ENCODE measurements around the gene CD44.

The CD44 gene

DNA sequence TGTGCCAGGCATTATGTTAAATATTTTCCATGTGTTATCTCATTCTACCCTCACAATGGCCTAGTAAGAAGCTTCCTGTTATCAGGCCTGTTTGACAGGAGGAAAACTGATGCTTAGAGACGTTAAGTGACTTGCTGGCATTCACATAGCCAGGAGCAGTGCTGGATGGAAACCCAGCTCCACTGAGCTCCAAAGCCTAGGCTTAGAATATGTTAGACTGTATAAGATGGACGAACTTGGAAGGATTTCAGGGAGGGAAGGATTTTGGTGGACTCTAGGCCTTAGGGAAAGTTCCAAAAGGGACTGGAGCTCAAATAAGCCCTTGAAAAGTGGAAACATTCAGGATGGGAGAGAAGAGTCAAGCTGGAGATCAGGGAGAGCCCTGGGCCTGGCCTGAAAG is 2.1 kb downstream of the CD44 start:
- no peak for DNase-seq

DNA sequence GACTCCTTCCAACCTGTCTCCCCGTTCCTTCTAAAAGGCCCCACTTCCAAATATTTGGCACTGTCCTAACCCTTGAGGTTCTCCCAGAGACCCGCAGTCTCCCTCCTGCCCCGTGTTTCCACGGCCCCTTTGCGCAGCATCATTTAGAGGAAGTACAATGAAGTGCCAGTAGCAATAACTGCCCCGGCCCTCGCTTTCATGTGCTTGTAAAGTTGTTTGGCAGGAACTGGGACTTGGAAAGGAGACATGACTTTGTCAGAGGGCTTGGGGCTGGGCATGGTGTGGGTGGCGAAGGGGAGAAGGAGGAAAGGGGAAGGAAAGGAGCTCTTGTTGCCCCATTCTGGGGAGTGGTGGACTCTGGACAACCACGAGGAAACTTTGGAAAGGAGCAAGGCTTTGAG is 2.6 kb downstream of the CD44 start:
- no peak for DNase-seq

DNA sequence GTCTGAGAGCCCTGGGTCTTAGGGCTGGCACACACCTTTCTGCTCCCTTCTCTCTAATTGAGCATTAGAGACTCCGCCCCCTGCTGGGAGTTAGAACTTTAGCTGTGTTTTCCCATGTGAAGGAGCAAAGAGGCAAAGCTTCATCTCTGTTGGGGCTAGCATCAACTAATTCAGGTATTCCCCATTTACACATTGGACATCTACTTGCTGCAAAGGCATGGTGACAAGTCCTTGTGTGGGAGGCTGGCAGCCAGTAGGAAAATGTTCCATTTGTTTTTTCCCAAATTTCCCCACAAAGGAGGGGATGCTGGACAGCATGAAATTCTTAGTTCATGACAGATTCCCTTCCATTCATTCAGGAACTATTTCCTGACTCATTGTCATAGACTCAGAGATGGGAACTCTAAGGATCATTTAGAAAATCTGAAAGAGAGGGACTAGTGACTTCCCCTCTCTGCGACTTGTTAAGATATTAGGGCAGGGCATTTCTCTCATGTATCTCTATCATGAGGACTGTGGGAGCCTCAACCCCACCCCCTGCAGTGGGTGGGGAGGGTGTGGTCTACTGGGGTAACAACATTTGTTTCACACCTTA is 3.6 kb downstream of the CD44 start:
- DNase-seq, result no peak

DNA sequence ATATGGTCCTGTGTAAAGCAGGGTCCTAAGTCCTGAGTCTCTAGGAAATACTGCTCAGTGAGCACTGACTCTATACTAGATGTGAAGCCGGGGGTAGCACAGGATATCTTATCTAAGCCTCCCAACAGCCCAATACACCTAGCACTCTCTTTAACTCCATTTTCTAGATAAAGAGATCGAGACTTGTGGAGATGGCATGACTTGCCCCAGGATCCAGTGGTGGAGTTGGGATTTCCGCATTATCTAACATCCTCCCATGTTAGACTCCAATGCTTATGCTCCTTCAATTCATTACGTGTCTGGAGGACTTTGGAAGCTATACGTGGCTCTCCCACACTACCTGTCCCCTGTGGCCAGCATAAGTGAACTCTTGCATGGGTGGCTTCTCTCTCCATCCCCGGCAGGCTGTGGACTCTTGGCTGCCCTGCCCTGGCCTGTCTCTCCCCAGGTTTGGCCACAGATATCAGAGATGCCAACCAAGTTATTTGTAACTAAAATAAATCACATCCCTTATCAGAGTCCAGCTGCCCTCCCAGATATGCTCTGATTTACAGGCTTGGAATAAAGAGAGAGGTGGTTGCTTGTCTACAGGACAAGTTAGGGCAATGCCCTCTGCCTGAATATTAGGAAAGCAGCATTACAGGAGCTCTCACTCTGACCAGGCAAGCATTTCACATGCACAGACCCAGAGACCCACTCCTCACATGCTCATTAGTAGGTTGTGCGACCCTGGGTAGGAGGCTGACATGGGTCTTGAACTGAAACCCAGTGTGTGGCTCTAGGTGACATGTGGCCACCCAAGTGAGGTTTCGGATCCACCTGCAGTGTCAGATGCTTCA is 4.5 kb downstream of the CD44 start:
- no peak for DNase-seq

DNA sequence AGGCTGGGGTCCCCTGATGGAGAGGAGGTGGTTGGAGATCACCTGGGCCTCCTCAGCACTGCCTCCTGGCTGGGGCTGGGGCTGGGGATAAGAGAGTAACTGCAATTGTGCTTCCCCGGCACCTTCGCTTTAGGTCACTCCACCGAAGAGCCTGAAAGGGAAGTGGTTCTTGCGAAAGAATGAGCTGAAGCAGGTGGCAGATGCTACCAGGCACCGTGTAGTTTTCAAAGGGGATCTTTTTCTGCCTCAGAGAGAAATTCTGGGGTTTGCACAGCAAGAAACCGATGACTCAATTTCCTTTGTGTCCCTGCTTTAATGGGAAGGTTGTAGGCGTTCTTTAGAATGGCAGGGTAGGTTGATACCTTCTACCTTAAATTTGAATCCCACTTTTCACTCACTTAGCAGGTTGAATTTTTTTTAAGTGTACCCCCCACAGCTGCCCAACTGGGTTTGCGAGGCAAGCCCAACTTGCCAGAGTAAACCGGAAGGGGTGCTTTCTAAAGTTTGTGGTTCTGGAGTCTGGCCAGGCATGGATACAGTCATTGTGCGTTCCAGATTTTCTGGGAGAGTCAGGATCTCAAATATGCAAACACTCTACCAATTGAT is 5.3 kb downstream of the CD44 start:
- no peak for DNase-seq

DNA sequence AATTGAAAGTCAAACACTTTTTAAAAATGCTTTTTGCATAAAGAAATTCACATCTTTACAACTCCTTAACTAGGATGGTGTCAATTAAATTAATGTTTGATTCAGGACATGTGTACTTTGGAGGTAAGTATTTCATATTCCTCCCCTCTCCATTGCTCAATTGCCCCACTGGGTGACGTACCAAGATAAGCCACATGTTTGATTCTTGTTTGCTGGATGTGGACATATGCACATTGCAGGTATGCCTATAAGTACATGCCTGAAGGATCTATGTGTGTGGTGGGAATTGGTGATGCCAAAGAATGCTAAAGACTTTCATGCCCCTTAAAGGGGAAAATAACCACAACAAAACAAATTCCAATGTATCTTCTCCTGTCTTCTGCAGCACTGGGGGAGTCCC is 5.8 kb downstream of the CD44 start:
- no peak for DNase-seq

DNA sequence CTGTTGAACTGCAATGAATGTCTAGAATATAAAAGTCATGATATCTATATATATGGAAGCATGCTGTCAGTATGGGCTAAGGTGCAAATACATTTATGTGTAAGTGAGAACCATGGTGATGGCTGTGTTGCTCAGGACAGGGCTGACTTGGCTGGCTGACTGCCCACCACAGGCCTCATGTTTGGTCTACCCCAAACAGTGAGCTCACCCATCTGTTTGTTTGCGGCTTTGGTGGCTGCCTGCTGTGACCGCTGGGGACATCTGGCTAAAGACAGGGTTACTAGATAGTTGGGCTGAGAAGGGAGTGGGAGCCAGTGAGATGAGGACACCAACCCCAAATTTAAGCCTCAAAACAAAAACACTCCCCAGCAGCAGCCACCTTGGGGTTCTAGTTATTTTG is 6.3 kb downstream of the CD44 start:
- no peak for DNase-seq

DNA sequence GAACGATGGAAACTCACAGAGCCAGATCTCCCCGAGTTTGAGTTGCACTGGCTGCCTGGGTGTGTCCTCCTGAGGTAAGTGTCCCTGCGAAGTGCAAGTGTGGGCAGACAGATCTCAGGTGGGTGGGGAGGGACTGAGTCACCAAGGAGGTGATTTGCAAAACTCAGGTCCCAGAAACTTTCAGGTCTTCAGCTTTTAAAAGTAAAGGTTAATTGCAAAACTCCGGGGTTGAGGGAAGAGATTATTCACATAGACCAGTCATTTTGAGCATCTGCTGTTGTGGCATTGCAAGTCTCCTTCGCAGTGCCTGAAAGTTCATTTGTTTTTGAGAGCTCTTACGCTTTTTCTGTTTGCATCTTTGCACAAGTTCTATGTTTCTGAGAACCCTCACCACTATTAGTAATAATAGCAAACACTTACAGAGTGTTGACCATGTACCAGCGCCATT is 7.1 kb downstream of the CD44 start:
- no peak for DNase-seq

DNA sequence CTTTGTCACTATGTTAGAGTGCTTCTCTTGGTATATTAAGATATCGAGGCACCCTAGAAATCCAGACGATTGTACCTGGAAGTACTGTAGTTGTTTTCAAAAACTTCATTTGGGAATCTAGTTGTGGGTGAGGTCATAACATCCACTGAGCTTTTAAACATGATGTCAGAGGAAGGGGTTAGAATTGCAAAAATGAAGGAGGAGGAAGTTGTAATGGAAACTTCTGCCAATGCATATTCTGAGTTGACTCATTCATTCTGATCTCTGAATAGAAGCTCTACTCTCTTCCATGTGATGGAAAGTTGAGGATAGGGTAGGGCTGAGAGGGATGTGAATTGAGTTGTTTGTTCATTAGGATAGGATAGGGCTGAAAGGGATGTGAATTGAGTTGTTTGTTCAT is 7.7 kb downstream of the CD44 start:
- no peak for DNase-seq

DNA sequence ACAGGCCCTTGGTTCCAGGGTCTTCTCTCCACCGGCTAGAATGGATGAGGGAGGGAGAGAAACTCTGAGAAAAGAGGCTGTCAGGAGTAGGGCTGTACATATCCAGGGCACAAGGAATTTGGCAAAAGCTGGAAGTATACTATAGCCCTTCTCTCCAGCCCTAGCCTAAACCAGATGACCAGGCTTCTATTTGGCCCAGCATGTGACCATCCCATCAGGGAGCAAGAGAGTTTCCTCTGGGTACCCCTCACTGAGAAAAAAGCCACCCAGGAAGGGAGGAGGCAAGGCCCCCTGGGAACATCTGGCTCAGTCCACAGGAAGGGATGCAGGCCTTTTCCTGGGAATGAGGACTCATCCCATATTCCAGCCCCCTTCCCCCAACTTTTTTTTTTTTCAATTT is 8.3 kb downstream of the CD44 start:
- DNase-seq, result no peak

DNA sequence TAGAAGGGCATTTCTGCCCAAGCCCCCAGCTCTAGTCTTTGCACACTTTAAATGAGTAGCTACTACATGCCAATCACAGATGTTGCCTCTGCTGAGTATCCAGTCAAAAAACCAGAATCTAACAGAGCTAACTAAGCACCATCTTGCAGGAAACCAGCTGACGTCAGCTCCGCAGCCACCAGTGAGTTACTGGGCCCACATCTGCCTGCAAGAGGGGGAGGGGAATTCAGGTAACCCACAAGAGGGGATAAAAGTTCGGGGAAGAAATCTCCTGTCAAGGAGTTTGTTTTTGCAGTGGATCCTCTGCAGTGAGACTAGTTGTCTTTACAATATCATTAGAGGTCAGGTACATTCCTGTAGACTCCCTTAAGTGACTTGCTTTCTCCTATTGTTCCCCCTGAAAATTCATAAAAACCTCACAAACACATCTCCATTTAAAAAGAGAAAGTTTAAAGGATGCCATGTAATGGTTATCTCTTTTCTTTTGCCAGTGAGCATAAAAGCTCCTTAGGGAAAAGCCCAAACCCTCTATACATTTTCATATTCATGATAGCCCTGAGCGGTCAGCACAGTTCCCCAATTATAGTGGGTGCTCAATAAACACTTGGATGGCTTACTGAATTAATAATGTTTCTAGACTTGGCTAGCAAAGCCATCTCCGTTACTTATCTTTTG is 9.3 kb downstream of the CD44 start:
- no peak for DNase-seq

DNA sequence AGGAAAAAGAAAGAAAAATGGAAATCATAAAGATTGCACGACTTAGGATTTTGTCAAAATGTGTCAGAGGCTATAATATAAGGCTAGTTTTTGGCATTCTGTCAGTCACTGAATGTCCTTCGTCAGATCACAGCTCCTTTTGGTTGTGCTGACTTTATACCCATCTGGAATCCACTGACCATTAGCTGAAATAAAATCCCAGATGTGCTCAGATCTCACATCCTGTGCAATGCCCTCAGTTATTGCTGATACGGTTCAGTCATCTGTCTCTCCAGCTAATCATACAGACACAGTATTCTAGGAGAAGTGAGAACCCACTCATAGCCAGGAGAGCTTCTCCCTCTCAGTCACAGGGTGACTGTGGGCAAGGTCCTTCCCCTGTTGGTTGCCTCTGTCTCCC is 11.5 kb downstream of the CD44 start:
- DNase-seq, result no peak

DNA sequence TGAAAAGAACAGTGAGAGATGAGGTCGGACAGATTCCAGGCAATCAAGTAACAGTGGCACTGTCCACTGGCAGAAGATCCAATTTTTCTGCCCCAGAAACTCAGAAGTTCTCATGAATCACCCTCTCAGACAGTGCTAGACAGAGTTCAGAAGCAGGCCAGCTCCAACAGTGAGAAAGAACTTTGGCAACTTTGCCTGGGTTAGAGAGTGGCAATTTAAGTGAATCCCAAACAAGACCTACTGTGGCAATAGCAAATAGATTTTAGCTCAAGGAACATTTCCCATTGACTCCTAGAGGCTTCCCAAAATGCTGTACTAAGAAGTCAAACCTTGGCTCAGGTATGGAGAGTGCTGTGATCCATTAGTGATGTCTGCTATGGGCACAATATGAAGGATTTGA is 12.3 kb downstream of the CD44 start:
- DNase-seq, result no peak

DNA sequence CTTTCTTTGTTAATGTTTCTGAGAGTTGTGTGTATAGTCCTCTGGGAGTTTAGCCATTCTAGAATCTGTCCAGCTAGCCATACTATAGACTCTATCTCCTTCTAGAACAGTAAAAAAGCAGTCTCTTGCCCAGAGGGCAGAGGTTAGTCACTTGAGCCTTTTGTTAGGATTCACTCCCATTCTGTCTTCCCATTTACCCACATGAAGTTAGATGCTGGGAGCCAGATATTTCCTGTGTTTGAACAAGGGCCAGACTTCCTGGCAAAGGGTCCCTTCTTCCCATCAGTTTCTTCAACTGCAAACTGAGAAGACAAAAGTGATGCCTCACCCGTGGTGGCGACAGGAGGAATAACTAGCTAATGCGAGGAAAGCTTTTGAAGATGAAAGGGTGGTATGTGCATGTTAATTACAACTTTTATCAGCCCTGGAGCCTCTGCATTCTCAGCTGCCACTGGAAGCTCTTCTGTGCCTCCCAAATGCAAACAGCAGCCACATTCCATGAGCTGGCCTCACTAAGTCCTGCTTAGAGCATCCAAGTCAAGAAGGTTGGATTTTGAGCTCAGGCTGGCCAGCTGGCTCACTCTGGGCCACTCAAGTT is 12.8 kb downstream of the CD44 start:
- DNase-seq, result no peak

DNA sequence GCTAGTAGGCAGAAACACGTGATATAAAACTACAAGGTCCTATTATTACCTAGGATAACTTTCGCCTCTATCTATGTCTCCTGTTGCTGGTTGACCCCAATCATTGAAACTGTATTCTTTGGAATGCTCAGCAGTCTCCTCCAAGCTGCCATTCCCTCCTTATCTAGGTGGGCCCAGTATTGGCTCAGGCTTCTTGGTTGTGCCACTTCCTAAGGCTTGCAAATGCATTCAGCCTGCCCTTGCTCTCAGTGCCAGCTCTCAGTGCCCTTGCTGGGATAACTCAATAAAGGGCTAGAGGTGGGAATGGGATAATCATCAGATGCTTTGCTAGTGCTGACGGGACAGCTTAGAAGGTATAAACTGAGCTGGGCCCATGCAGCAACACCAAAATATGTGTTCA is 13.6 kb downstream of the CD44 start:
- no peak for DNase-seq

DNA sequence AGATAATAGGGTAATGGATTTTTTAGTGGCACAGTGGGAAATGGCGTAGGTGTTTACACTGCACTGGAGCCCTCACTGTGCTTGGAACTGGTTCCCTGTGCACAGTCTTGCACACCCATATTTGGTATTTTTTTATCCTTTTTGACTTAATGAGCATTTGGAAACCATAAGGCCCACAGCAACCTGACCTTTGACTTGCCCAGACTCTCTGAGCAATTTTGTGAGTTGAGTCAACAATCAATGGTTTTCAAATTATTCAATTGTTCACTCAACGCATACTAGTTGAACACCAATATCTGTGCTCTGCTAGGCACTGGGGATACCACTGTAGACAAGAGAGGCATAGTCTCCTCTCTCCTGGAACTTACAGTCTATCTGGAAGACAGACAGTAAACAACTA is 14.3 kb downstream of the CD44 start:
- no peak for DNase-seq

DNA sequence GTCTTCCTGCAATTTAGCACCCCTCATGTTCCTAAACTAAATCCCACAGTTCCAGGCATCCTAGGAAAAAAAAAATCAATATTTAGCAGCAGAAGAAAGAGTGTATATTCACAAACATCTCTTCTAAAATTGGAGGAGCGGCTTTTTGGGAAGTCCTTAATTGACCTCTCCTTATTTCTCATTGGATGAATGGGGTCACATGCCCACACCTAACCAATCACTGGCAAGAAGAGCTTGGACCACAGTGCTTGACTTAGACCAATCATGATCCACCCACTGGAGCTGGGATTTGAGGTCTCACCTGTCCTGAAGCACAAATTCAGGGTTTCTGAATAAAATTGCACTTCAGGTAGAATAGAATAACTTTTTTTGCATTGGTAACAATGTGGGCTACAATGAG is 16.0 kb downstream of the CD44 start:
- DNase-seq, result no peak

DNA sequence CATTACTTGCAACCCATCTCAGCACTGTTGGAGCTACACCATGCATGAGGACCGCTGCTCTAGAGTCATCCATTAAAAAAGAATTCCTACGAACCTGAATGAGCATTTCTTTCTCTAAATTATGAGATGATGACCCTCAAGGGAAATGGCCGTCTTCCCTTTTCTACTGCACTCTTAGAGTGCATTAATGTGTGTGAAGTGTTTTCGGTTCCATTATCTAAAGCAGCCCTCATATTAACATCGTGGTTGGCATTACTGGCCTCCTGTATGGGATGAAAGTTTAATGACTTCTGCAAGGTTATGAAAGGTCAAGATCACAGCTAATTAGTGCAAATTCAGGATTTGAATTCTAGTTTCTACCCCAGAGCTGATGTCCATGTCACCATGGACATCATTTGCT is 16.7 kb downstream of the CD44 start:
- no peak for DNase-seq

DNA sequence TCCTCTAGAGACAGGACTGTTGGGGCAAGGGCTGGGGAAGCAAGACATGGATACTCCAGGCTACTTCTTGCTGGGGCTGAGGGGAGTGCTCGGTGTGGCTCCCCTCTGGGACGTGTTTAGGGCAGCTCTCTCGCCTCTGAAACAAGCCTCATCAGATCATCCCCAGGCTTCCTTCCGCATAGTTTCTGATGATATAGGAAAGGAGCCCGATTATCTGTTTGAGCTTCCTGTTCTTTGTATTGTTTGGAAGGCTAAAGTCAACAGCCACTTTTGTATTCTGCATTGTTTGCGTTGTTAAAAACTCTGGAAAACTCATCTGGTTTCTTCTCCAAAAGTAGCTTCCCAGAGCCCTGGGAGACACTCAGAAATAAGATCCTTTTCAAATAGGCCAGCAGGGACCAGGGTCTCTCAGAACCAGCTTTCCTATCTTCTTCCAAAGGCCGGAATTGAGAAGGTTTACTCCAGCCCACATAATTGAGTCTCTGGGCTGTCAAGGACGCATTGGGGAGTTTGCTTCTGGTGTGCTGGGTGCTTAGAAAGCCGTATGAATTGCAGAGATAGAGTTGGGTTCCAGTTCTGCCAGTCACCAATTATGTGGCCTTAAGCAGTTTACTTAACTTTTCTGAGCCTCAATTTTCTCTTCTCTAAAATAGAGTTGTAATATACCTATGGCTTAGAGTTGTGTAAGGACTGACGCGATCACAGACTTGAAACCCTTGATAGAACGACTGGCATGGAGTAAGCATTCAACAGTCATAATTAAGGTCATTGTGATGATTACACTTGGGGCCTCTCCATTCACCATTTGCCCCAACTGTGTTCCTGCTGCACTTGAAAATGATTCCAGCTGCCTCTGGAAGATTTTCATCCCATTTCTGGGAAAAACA is 19.1 kb downstream of the CD44 start:
- no peak for DNase-seq

DNA sequence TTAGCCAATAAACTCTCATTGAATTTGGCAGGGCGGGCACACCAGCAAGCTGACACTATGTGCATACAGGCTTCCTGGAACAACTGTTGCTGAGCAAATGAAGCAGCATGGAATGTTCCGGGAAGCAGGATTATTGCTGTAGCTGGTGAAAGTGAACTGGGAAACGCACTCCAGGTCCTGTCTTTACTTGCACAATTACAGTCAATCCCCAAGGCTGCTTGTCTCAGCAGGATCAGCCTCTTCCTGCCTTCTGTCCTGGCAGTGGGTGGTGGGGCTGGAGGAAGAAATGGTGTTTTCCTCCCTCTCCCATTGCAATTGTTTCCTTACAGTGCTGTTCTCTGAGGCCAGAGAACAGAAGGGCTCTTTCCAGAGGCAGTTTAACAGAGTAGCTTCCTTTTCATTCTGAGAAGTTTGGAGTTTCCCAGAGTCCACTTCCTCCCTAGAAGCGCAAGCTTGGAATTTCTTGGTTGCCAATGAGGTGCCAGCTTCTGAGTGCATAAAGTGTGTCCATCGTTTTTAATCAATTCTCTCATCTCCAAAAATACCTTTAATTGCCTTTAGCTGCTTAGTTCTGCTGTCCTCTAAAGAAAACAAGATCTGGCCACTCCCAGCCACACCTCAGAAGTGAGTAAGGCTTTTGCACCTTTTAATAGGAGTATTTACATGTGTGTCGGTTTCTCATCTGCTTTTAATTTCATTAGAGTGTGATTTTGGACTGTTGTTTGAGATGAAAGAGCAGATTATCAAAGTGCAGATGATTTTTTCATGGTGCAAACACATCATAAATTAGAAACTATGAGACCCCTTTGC is 19.9 kb downstream of the CD44 start:
- no peak for DNase-seq

DNA sequence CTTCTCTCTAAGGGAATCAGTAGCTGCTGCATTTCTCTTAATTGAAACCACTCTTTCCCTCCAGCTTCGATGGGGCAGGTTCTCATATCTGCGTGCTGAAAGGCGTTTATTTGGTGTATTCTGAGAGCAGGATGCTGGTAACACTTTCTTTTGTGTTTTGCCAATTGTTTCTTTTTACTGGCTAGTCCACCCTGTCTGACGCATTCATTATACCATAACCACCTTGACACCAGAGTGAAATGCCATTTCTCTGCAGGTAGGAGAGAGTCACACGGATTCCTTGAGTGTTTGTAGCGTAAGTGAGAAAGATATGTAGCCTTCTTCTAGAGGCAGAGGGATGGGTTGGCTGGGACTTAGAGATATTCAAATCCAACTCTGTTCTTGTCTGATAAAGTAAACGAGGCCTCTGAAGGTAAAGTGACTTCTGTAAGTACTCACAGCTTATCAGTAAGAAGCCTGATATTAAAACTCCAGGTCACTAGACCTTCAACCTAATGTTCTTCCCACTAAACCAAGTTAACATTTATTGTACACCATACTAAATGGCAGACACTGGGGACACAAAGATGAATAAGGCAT is 21.4 kb downstream of the CD44 start:
- no peak for DNase-seq

Data from eye (tissue), 1 donor.